Activated CD4-positive, alpha-beta T cell treated with anti-CD3 and anti-CD28 coated beads for 1 hour (primary cell): ENCODE measurements around the gene UQCRC2.
"Not testable (repeated sequence)": the region's sequence is repeated elsewhere in the genome, so short reads cannot be mapped to it uniquely, and the experiment has no call there.

Experiments used
- DNase-seq: peaks from one replicate; pipeline ENCODE4 v3.0.0-alpha.2; 2020

UQCRC2 gene

GRCh38 chr16:21984062-21984461 is 30.9 kb downstream of the UQCRC2 start:
- no peak for DNase-seq

- DNase-seq, result no peak
These were observed 32.4 kb downstream of the UQCRC2 start for GRCh38 chr16:21985524-21985923.

GRCh38 chr16:21986692-21987246 is 33.6 kb downstream of the UQCRC2 start:
- DNase-seq, result no peak

GRCh38 chr16:21987498-21987897 is 34.3 kb downstream of the UQCRC2 start:
- DNase-seq, result no peak

- no peak for DNase-seq
These were observed 36.0 kb downstream of the UQCRC2 start for GRCh38 chr16:21989133-21989532.

GRCh38 chr16:21989751-21990150 is 36.6 kb downstream of the UQCRC2 start:
- DNase-seq, result no peak

- no peak for DNase-seq
These were observed 37.3 kb downstream of the UQCRC2 start for GRCh38 chr16:21990381-21990944.

- DNase-seq, result no peak
These were observed 38.5 kb downstream of the UQCRC2 start for GRCh38 chr16:21991621-21992020.

- DNase-seq, result no peak
These were observed 41.8 kb downstream of the UQCRC2 start for GRCh38 chr16:21994856-21995465.

GRCh38 chr16:21996923-21997696 is 43.9 kb downstream of the UQCRC2 start:
- DNase-seq, result no peak

- DNase-seq, result no peak
These were observed 44.7 kb downstream of the UQCRC2 start for GRCh38 chr16:21997697-21998480.

- no peak for DNase-seq
These were observed 48.4 kb downstream of the UQCRC2 start for GRCh38 chr16:22001591-22001990.

GRCh38 chr16:22002047-22002446 is 48.9 kb downstream of the UQCRC2 start:
- not testable (repeated sequence) for DNase-seq

GRCh38 chr16:22003195-22003594 is 50.0 kb downstream of the UQCRC2 start:
- DNase-seq, result no peak

GRCh38 chr16:22004341-22004740 is 51.2 kb downstream of the UQCRC2 start:
- no peak for DNase-seq

- no peak for DNase-seq
These were observed 52.6 kb downstream of the UQCRC2 start for GRCh38 chr16:22005746-22006145.

- DNase-seq, result no peak
These were observed 53.5 kb downstream of the UQCRC2 start for GRCh38 chr16:22006636-22007035.

GRCh38 chr16:22007159-22007508 is 54.0 kb downstream of the UQCRC2 start:
- DNase-seq, result no peak

GRCh38 chr16:22007509-22008214 is 54.5 kb downstream of the UQCRC2 start, which contains the start of gene MOSMO:
Gene MOSMO, plus strand, starts transcription at chr16:22008111. Its CDS starts 191 bp downstream, at chr16:22008302.
- peak; percentile 50 for DNase-seq

GRCh38 chr16:22008215-22009059 is 55.3 kb downstream of the UQCRC2 start:
- no peak for DNase-seq

- DNase-seq, result no peak
These were observed 57.7 kb downstream of the UQCRC2 start for GRCh38 chr16:22010902-22011301.
